Neutrophil (primary cell): ENCODE measurements around the gene KRT6A.

ENCODE experiments used
- H3K27ac ChIP-seq: fragments of 200-600 bp; sonication (generic); 2 replicates; pipeline ENCODE4 v1.5.1; 2016; ENCODE audit warnings: mild to moderate bottlenecking, moderate library complexity
- H3K27me3 ChIP-seq: fragments of 200-600 bp; sonication (generic); 2 replicates; pipeline ENCODE4 v1.6.0; 2016; ENCODE audit warnings: mild to moderate bottlenecking
- H3K36me3 ChIP-seq: fragments of 200-600 bp; sonication (generic); 2 replicates; pipeline ENCODE4 v1.5.1; 2017
- H3K4me1 ChIP-seq, 2 experiments: fragments of 200-600 bp in 1 of 2; sonication (generic) in 1 of 2; 1 replicate in 1 of 2; 2 replicates in 1 of 2; pipeline versions ENCODE4 v1.5.1 to v1.6.1; 2013 to 2016; ENCODE audit warnings: low read depth in 1 of 2, low read length in 1 of 2, mild to moderate bottlenecking in 1 of 2, moderate library complexity in 1 of 2; ENCODE audit not compliant: control insufficient read depth in 1 of 2, insufficient read depth in 1 of 2
- H3K4me3 ChIP-seq, 2 experiments: fragments of 200-600 bp in 1 of 2; sonication (generic) in 1 of 2; 1 replicate in 1 of 2; 2 replicates in 1 of 2; pipeline ENCODE4 v1.5.1; 2013 to 2016; ENCODE audit warnings: low read depth in 1 of 2, low read length in 1 of 2, mild to moderate bottlenecking in 1 of 2, moderate library complexity in 1 of 2
- H3K9me3 ChIP-seq: fragments of 200-600 bp; sonication (generic); 2 replicates; pipeline ENCODE4 v1.5.1; 2016
- TF ChIP-seq, protein P1 (sequence below): fragments of 200-600 bp; sonication (generic); IDR thresholded peaks from 2 replicates; pipeline ENCODE4 v1.5.1; 2016; ENCODE audit warnings: antibody characterized with exemption

KRT6A gene

DNA sequence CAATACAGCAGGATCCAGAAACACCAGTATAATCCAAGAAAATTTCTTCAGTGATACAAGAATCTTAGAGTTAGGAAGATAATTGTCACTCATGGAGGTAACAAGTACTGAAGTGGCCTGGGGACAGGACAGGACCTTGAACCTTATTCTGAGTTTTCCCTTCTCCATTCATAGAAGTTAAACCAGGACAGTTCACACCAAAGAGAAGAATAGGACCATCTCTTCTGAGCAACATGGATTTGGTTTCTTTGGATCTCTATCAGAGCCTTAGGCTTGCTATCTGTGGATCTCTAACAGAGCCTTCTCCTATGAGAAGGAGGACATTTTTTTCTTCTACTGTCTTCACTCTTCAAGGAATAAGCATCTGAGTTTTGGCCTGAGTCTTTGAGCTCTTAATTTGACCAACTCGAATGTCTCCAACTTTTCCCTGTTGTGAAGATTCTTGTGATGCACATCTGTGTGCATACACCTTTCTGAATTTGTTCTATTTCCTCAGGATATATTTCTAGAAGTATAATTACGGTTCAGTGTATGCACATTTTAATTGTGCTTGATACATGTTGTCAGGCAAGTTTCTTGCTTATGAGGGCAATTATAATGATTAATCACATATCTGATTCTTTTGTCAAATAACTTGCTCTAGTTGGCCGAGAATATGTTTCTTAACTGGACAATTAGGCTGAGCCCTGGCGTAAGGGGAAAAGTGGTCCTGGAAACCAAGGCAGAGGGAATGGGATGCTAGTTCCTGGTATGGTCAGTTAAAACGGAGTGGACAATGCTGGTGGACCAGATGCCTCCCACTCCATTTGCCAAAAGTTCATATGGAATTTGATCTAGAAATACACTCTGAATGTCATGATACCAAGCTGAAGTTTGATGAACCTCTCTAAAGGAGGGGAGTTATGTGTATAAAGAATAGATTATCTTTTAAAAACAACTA, 6.6 kb downstream of the KRT6A start:
- Histone ChIP-seq H3K36me3 (no peaks in the 10 kb centered on the region), H3K27ac (no peak overlapping the region), H3K4me3 (no peak overlapping the region), H3K4me1 (no peaks in the 10 kb centered on the region), H3K27me3 (peaks cover 13% of the 10 kb centered on the region), H3K9me3 (no peaks in the 10 kb centered on the region)
- TF ChIP-seq, protein P1, sequence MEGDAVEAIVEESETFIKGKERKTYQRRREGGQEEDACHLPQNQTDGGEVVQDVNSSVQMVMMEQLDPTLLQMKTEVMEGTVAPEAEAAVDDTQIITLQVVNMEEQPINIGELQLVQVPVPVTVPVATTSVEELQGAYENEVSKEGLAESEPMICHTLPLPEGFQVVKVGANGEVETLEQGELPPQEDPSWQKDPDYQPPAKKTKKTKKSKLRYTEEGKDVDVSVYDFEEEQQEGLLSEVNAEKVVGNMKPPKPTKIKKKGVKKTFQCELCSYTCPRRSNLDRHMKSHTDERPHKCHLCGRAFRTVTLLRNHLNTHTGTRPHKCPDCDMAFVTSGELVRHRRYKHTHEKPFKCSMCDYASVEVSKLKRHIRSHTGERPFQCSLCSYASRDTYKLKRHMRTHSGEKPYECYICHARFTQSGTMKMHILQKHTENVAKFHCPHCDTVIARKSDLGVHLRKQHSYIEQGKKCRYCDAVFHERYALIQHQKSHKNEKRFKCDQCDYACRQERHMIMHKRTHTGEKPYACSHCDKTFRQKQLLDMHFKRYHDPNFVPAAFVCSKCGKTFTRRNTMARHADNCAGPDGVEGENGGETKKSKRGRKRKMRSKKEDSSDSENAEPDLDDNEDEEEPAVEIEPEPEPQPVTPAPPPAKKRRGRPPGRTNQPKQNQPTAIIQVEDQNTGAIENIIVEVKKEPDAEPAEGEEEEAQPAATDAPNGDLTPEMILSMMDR: no peak

- TF ChIP-seq, protein P1: no peak
- H3K4me1 ChIP-seq: no peaks in the 10 kb centered on the region
- H3K4me3 ChIP-seq: no peak overlapping the region
- peaks cover 11% of the 10 kb centered on the region for H3K27me3 ChIP-seq
- H3K27ac ChIP-seq: no peak overlapping the region
- H3K36me3 ChIP-seq: no peaks in the 10 kb centered on the region
- H3K9me3 ChIP-seq: no peaks in the 10 kb centered on the region
Measured at GRCh38 chr12:52480073-52480472, 13.0 kb downstream of the KRT6A start.

DNA sequence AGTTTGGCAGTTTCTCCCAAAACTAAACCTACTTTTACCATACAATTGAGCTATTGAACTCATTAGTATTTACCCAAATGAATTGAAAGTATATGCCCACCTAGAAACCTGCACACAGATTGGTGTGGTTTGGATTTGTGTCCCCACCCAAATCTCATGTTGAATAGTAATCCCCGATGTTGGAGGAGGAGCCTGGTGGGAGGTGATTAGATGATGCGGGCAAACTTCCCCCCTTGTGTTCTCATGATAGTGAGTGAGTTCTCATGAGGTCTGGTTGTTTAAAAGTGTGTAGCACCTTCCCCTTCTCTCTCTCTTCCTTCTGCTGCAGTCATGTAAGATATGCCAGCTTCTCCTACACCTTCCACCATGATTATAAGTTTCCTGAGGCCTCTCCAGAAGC, 15.4 kb downstream of the KRT6A start:
- Histone ChIP-seq H3K27ac (no peak overlapping the region), H3K36me3 (no peaks in the 10 kb centered on the region), H3K4me3 (no peak overlapping the region), H3K4me1 (no peaks in the 10 kb centered on the region), H3K27me3 (peaks cover 9% of the 10 kb centered on the region), H3K9me3 (no peaks in the 10 kb centered on the region)
- TF ChIP-seq, protein P1: no peak

DNA sequence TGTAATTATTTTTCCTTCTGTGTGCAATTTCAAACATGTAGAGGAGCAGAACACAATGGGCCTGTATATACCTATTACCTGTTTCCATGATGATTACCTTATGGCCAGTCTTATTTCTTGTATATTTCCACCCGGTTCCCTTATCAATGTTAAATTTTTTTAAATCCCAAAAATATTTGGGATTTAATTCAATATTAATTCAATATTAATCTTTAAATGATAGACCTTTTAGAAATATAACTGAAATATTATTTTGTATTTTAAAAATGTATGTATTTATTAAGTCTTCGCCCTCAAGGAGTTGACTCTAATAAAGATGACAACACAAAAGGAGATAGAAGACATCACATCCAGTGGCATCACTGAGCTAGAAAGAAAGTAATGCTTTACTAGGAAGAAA, 18.8 kb downstream of the KRT6A start:
- Histone ChIP-seq H3K27me3 (peaks cover 4% of the 10 kb centered on the region), H3K4me3 (no peak overlapping the region), H3K36me3 (no peaks in the 10 kb centered on the region), H3K4me1 (no peaks in the 10 kb centered on the region), H3K9me3 (no peaks in the 10 kb centered on the region), H3K27ac (no peak overlapping the region)
- TF ChIP-seq, protein P1: no peak

DNA sequence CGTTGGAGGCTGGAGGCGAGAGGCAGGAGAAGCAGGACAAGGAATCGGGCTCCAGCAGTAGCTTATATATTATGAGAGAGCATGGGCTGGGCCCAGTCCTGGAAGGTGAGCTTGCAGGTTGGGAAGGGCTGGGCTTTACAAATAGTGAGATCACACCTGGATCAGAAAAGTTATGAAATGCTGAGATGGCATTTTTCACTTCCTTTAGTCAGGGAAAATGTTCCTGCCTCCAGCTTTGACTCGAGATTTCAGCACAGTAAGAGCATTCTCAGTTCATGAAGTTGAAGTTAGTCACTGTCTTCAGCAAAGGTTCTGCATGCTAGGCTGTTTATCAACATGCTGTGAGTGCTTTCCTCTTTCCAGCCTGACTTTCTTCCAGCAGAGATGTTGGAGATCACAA, 19.3 kb downstream of the KRT6A start, which contains the start of gene KRT6C:
Gene KRT6C, minus strand, starts transcription at position 38 of the 400 bp plus-strand sequence. CDS start 68 bp downstream, outside the sequence.
- Histone ChIP-seq H3K27me3 (peaks cover 4% of the 10 kb centered on the region), H3K4me1 (no peaks in the 10 kb centered on the region), H3K36me3 (no peaks in the 10 kb centered on the region), H3K9me3 (no peaks in the 10 kb centered on the region), H3K4me3 (no peak within 1 kb of the TSS), H3K27ac (no peak within 1 kb of the TSS)
- TF ChIP-seq, protein P1: no peak
